Activated gamma-delta T cell (primary cell): ENCODE measurements around the gene PTPRZ1.

Experiments used
- DNase-seq: peaks from one replicate; lab custom pipeline; 2025; lab: John Stamatoyannopoulos, UW
- total RNA-seq, 2 donors: gene quantifications; one replicate each; lab custom pipeline; 2026; lab: John Stamatoyannopoulos, UW

Gene PTPRZ1
- 0 reads per million in 2 donors for total RNA-seq

GRCh38 chr7:121872831-121873288, at the start of gene PTPRZ1:
Gene PTPRZ1, plus strand, starts transcription at chr7:121873161. Its CDS starts 339 bp downstream, at chr7:121873500.
- no peak for DNase-seq

- DNase-seq, result no peak
Observed at GRCh38 chr7:121824276-121824675, 48.7 kb upstream of the PTPRZ1 start.

DNA sequence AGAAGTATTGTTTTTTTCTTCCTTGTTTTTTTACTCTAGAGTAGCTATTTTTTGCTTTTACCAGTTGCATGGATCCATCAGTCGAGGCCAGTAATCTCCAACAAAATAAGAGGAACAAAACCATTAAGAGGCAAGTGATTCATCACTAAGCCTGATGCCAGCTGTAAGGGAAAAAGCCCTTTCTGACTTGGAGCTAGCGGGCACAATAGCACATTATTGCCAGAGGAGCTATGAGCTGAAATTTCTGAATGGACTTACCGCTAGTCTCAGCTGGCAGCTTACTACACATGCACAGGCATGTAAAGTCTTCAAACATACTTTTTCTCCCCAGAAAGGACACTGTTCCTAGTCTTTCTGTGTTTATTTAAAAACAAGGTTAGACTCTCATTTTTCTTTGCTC, 41.6 kb upstream of the PTPRZ1 start:
- no peak for DNase-seq

DNA sequence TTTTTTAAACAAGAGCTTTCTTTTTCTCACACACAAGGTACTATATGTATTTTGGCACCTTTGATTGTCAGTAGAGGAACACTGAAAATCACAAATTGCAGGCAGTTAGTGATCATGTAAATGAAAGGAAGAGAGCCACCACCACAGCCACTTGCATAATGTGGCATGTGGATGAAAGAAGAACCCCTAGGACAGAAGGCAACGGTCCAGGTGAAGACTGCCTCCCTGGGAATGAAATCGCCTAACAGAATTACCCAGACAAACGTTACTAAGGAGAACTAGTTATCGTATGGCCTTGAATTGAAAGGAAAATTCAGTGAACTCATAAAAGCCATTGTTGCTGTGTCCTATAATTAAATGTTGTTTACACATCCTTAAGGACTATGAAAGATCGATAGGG, 41.2 kb upstream of the PTPRZ1 start:
- DNase-seq, result no peak

DNA sequence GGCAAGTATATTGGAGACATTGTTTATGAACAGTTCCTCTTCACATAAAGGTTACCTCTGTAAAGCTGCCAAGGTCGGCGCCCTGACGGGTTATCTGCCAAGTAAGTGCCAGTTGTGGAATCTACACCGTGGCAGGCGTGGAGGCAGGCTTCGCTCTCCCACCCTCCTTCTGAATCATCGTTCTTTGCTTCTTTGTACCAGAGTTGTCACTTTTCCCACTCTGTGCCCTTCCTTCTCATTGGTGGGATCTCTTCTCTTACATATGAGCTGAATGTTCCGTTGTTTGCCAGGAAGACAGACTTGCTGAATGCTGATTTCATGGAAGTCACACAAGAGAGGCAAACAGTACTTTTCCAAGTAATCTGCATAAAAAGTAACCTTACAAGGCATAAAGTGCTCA, 40.6 kb upstream of the PTPRZ1 start:
- DNase-seq, result no peak

DNA sequence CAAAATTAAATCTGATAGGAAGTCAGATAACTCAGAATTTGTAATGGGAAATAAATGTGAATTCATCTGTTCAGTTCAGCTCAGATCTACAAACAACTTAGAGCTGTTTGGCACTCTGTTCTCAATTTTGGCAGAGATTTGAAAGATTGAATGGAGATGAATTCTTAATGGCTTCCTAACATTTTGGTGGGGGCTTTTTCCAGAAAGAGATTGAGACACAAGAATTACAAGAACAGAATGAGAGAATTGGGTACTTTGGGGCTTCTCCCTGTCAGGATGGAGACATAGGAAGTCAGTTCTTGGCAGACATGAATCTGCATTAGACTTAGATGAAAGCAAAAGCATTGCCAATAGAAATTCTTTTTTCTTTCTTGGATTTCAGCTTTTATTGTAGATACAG, 39.0 kb upstream of the PTPRZ1 start:
- no peak for DNase-seq

GRCh38 chr7:121837462-121837861, 35.5 kb upstream of the PTPRZ1 start:
- DNase-seq, result no peak

GRCh38 chr7:121847041-121847440, 25.9 kb upstream of the PTPRZ1 start:
- DNase-seq, result no peak

DNA sequence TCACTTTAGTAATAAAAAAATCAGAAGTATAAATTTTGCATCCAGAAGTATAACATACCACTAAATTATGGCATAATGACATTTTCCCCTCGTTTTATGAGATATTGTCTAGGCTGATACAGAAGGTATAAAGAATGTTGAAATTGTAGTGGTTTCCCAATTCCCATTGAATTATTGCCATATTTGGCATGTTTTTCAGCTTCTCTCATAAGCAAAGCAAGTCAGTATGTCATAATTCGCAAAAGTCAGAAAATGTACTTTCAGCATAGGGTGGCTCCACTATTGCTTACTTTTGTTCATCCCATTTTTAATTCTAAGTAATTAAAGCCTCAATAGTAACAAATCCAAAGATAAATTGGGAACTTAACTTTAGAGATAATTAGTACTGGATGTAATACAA, 19.7 kb upstream of the PTPRZ1 start:
- DNase-seq, result no peak

DNA sequence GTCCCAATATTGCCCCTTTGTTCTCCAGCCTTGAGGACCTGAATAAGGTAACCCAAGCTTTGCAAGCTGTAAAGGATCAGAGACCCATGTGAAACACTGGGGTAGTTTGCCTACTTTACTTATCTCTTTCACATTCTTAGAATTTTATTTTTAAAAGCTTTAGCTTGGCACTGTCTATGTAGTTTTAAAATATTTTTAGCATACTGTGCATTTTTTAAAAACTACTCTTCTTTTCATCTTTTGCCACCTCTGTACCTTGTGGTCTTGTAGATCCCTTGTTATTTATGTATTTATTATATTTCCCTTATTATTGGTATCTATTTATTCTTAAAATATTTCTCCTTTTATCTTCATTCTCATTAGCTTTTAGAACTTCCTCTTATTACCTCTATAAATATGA, 12.0 kb upstream of the PTPRZ1 start:
- no peak for DNase-seq

DNA sequence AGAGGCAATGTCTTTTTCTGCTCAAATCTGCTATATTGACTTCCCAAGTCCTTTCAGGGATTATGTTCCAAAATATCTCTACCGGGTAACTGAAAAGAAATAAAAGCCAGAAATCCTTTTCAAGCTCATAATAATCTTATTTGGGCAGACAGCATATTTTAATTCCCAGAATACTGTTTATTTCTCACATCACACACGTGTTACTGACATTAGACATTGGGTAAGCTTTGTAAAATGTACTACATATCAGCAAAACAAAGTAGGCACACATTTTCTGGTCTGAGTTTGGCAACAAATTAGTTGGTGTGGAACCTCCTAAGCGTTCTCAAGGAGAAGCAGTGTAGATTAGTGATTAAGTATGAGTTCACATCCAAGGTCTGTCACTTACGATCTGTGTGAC, 10.4 kb upstream of the PTPRZ1 start:
- no peak for DNase-seq

- no peak for DNase-seq
Observed at GRCh38 chr7:121871188-121871587, 1.8 kb upstream of the PTPRZ1 start.

- DNase-seq, result no peak
Observed at GRCh38 chr7:121873289-121874194, 581 bp downstream of the PTPRZ1 start.

GRCh38 chr7:121874298-121874697, 1.3 kb downstream of the PTPRZ1 start:
- no peak for DNase-seq

DNA sequence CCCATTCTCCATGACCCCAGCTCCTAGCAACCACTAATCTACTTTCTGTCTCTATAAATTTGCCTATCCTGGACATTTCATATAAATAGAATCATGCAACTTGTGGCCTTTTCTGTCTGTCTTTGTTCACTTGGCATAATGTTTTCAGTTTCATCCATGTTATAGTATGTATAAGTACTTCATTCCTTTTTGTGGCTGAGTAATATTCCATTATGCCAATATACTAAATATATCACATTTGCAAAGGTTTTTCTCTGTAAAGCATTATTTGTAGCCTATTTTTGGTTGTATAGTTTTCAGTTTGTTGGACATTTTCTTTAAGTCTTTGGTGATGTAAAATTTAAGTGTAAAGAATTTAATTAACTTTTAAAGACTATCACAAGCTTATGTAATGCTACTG, 2.2 kb downstream of the PTPRZ1 start:
- DNase-seq, result no peak

DNA sequence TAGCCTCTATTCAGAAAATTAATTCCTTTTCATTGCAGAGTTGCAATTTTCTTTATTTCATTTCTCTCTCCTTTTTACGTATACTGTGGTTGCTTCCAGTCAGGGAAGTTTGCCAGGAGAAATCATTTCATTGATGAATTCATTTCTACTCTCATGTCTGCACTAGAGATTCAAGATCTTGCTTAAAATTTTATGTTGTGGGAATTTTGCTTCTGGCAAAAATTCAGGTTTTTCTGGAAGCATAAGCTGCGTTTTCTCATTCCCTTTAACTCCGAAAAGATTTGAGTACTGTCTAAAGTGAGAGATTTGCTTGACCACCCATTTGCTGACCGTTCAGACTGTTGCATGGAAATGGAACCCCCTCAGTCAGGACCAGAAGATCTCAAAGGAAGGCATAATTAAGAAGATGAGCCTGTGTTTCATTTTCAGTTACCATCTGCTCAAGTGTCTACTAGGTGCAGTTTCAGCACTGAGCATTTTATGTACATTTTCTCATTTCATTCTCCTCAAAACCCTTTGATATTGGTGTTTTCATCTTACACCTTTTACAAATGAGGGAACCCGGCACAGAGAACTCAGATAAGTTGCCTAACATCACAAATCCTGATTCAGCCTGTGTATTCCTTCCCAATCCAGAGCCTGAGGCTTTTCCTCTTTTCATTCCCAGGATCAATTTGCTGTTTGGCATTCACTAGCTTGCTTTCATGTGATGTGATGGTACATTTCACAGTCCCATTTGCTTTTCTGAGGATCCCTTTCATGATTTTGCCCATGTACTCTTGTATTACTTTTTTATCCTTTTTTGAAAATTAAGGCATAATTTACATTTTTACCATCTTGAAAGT, 3.9 kb downstream of the PTPRZ1 start:
- DNase-seq, result no peak

DNA sequence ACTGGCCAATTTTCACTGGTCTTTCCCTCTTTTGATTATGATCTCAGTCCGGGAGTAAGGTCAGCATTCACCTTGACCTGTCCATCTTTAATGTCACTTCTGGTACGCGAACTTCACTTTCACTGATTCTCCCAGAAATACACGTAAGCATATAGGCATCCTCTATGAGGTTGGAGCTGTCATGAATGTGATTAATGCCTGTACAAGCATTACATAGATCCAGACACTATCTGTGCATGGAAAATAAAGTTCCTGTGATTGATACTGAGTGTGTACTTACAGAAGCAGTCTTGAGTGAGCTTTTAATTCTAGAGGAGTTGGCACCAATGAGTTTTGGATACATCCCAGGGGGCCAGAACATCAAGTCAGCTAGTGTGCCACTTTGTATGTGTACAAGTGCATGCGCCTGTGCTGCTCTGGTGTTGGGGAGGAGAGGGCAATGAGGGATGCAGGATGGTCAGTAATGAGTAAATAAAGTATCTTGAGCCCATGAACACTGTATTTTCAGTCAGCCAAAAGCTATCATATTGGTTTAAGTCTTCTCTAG, 6.0 kb downstream of the PTPRZ1 start:
- DNase-seq, result no peak

DNA sequence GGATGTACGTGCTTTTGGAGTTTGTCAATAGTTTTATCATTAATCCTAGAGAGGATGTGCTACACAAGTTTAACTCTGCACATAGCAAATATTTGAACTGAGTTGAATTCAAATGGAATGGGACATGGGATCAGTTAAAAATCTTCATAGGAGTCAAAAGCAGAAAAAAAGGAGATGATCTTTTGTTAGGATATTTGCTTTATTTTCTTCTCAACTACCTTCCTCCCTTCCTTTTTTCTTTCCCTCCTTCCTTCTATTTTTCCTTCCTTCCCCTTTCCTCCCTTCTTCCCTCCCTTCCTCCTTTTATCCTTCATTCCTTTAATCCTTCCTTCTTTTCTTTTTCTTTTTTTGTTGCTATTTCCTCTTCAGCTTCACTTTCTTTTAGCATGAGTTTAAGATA, 6.6 kb downstream of the PTPRZ1 start:
- no peak for DNase-seq

GRCh38 chr7:121882731-121883130, 9.8 kb downstream of the PTPRZ1 start:
- DNase-seq, result no peak

GRCh38 chr7:121885166-121885920, 12.4 kb downstream of the PTPRZ1 start:
- no peak for DNase-seq

GRCh38 chr7:121887634-121888033, 14.7 kb downstream of the PTPRZ1 start:
- DNase-seq, result no peak

DNA sequence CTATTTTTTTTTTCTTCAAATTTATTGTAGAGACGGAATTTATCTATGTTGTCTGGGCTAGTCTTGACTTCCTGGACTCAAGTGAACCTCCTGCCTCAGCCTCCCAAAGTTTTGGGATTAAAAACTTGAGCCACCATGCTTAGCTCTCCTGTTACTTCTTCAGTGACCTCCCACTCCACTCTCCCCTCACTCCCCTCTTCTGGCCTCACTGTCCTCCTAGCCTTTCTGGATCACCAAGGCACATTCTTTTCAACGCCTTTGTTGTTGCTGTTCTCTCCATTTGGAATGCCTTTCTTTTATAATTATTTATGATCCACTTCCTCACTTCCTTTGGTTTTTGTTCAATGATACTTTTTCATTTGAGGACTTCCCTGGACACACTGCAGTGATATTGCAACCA, 17.9 kb downstream of the PTPRZ1 start:
- no peak for DNase-seq
